A673 (cell line): ENCODE data around the gene PCLO.

Experiments used
- CTCF ChIP-seq: fragments of 300-800, 200-600 bp; sonication (generic); conservative IDR thresholded peaks from 2 replicates; pipeline ENCODE4 v1.5.1; 2017; ENCODE audit warnings: low read depth, mild to moderate bottlenecking, antibody characterized with exemption, low read length, moderate library complexity, mixed read lengths
- EZH2 ChIP-seq: fragments of 200-600 bp; sonication (generic); IDR thresholded peaks from 2 replicates; pipeline ENCODE4 v1.6.1; 2017; ENCODE audit warnings: borderline replicate concordance, low read depth, mild to moderate bottlenecking, mixed read lengths, antibody characterized with exemption, low read length; ENCODE audit not compliant: poor library complexity, severe bottlenecking

DNA sequence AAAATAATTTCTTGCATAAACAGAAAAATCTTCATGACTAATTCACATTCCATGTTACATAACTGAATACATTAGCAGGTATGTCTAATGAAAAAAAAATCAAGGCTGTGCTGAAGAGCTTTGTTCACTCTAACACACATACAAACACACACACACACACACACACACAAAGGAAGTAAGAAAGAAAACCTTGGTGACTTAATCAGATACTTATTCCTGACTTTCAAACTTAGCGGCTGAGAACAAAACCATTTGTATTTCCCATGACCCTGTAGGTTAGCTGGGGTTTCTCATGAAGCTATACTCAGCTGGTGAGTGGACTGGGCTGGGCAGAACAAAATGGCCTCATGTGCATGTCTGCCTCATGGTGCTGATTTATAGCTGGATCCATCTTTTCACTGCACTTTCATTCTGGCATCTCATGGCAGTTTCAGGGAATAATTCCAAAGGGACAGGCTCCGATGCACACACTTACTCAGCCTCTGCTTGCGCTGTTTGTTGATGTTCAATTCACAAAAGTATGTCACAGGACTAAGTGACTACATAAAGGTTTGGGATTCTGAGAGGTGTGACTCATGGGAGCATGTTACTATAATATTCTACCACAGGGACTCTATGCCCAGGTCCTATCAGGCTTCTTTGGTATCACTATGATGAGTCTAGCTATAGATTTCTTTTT, 161.2 kb downstream of the PCLO start:
- TF ChIP-seq CTCF (no peak), EZH2 (no peak)
